IMR-90 (cell line): ENCODE measurements around the gene RAP2A. TPM values are rescaled to one million over a fixed set of nuclear protein-coding genes. Genes with fewer than 3 reads are reported as not detected.

Experiments
- ATAC-seq: fragments of 200-7000 bp; cut with Tn5 transposase; 2 replicates; pipeline ENCODE4 v1.9.1; 2020; ENCODE audit warnings: low read depth, mild to moderate bottlenecking, moderate library complexity
- BruUV-seq: library from RNA; stranded (reverse); fragments of 400-500 nt; replicated peaks from 2 replicates; lab custom pipeline; 2021; lab: Mats Ljungman, UMichigan
- CTCF ChIA-PET: fragments of 300-600 bp; formaldehyde crosslinking; extraction: SDS; loops from one replicate; lab custom pipeline; 2021; ENCODE audit warnings: antibody characterized with exemption; lab: Yijun Ruan, JAX
- POLR2A ChIA-PET: fragments of 300-600 bp; sonication (Branson Sonifier 250); formaldehyde crosslinking; loops from one replicate; lab custom pipeline; 2022; ENCODE audit warnings: antibody characterized with exemption; ENCODE audit not compliant: unreplicated experiment; lab: Charles Lee
- DNase-seq: peaks from one replicate; pipeline ENCODE4 v3.0.0; 2013
- H2AFZ ChIP-seq: replicated peaks from 2 replicates; pipeline ENCODE3; 2013; ENCODE audit warnings: low read length, mild to moderate bottlenecking; ENCODE audit not compliant: poor library complexity
- H2AK5ac ChIP-seq: 2 replicates; pipeline ENCODE4 v1.6.1; 2013; ENCODE audit warnings: low read depth, low read length, inconsistent platforms
- H2AK9ac ChIP-seq: replicated peaks from 2 replicates; pipeline ENCODE3; 2013; ENCODE audit warnings: mild to moderate bottlenecking, low read depth, low read length, moderate library complexity; ENCODE audit not compliant: poor library complexity
- H2BK120ac ChIP-seq: 2 replicates; pipeline ENCODE4 v1.6.1; 2013; ENCODE audit warnings: low read depth, low read length, inconsistent platforms
- H2BK15ac ChIP-seq: 3 replicates; pipeline ENCODE4 v1.6.1; 2013; ENCODE audit warnings: low read depth, low read length, inconsistent platforms
- H2BK20ac ChIP-seq: 2 replicates; pipeline ENCODE4 v1.6.1; 2013; ENCODE audit warnings: low read depth, mild to moderate bottlenecking, inconsistent platforms, low read length, moderate library complexity
- H2BK5ac ChIP-seq: 2 replicates; pipeline ENCODE4 v1.6.1; 2013; ENCODE audit warnings: mild to moderate bottlenecking, low read depth, low read length, inconsistent platforms; ENCODE audit not compliant: poor library complexity, severe bottlenecking
- H3K14ac ChIP-seq: replicated peaks from 2 replicates; pipeline ENCODE4 v1.6.1; 2013; ENCODE audit warnings: low read depth, low read length, inconsistent platforms
- H3K18ac ChIP-seq: 2 replicates; pipeline ENCODE4 v1.6.1; 2013; ENCODE audit warnings: low read depth, low read length, control low read depth
- H3K23ac ChIP-seq: 2 replicates; pipeline ENCODE4 v1.6.1; 2013; ENCODE audit warnings: low read depth, low read length, inconsistent platforms
- H3K27ac ChIP-seq: 2 replicates; pipeline ENCODE4 v1.5.1; 2013; ENCODE audit warnings: mild to moderate bottlenecking, control low read depth, low read length; ENCODE audit not compliant: insufficient read depth
- H3K27me3 ChIP-seq: 2 replicates; pipeline ENCODE4 v1.6.1; 2013; ENCODE audit warnings: low read length; ENCODE audit not compliant: control insufficient read depth, insufficient read depth
- H3K36me3 ChIP-seq: 2 replicates; pipeline ENCODE4 v1.6.1; 2013; ENCODE audit warnings: low read length, mixed read lengths; ENCODE audit not compliant: control insufficient read depth, insufficient read depth
- H3K4ac ChIP-seq: 2 replicates; pipeline ENCODE4 v1.6.1; 2013; ENCODE audit warnings: low read depth, low read length, inconsistent platforms
- H3K4me1 ChIP-seq: 2 replicates; pipeline ENCODE4 v1.6.1; 2013; ENCODE audit warnings: low read length, mixed read lengths; ENCODE audit not compliant: control insufficient read depth, insufficient read depth
- H3K4me2 ChIP-seq: 2 replicates; pipeline ENCODE4 v1.6.1; 2013; ENCODE audit warnings: low read depth, mild to moderate bottlenecking, control low read depth, low read length, moderate library complexity
- H3K4me3 ChIP-seq: 2 replicates; pipeline ENCODE4 v1.5.1; 2013; ENCODE audit warnings: low read depth, mild to moderate bottlenecking, control low read depth, low read length, moderate library complexity; ENCODE audit not compliant: insufficient read depth
- H3K56ac ChIP-seq: 2 replicates; pipeline ENCODE4 v1.6.1; 2013; ENCODE audit warnings: low read length, inconsistent platforms; ENCODE audit not compliant: insufficient read depth; ENCODE audit errors: extremely low read depth
- H3K79me1 ChIP-seq, 2 experiments: 2 replicates each; pipeline ENCODE4 v1.6.1; 2013; ENCODE audit warnings: low read length in 2 of 2, inconsistent platforms in 1 of 2, low read depth in 1 of 2
- H3K9ac ChIP-seq: 2 replicates; pipeline ENCODE4 v1.6.1; 2013; ENCODE audit warnings: low read depth, low read length, control low read depth
- H3K9me1 ChIP-seq: 2 replicates; pipeline ENCODE4 v1.6.1; 2013; ENCODE audit warnings: low read length, inconsistent platforms; ENCODE audit not compliant: insufficient read depth
- H3K9me3 ChIP-seq: 2 replicates; pipeline ENCODE4 v1.6.1; 2013; ENCODE audit warnings: low read length; ENCODE audit not compliant: control insufficient read depth, insufficient read depth
- H4K20me1 ChIP-seq: 2 replicates; pipeline ENCODE4 v1.6.1; 2013; ENCODE audit warnings: low read length, inconsistent platforms; ENCODE audit not compliant: insufficient read depth
- H4K5ac ChIP-seq: 2 replicates; pipeline ENCODE4 v1.6.1; 2013; ENCODE audit warnings: mild to moderate bottlenecking, low read depth, low read length, control low read depth
- H4K8ac ChIP-seq, 2 experiments: 2 replicates each; pipeline ENCODE4 v1.6.1; 2013; ENCODE audit warnings: low read depth in 2 of 2, low read length in 2 of 2, control low read depth in 1 of 2, inconsistent platforms in 1 of 2
- H4K91ac ChIP-seq: 2 replicates; pipeline ENCODE4 v1.6.1; 2013; ENCODE audit warnings: low read depth, low read length, inconsistent platforms; ENCODE audit not compliant: insufficient read depth
- BHLHE40 ChIP-seq: fragments of 150-350 bp; IDR thresholded peaks from 2 replicates; pipeline ENCODE4 v1.6.1; 2016; ENCODE audit warnings: mild to moderate bottlenecking, low read depth, low read length
- CEBPB ChIP-seq: IDR thresholded peaks from 2 replicates; pipeline ENCODE4 v1.6.1; 2012; ENCODE audit warnings: low read depth, low read length, improper control_type of control experiment
- CHD1 ChIP-seq: IDR thresholded peaks from 2 replicates; pipeline ENCODE4 v1.6.1; 2012; ENCODE audit warnings: low read depth, low read length, improper control_type of control experiment
- CTCF ChIP-seq: conservative IDR thresholded peaks from 2 replicates; pipeline ENCODE4 v1.5.1; 2012; ENCODE audit warnings: mild to moderate bottlenecking, low read depth, low read length, improper control_type of control experiment
- FOS ChIP-seq: fragments of 150-350 bp; IDR thresholded peaks from 2 replicates; pipeline ENCODE4 v1.6.1; 2016; ENCODE audit warnings: low read depth, low read length
- MAFK ChIP-seq: IDR thresholded peaks from 2 replicates; pipeline ENCODE4 v1.6.1; 2012; ENCODE audit warnings: low read depth, low read length, improper control_type of control experiment
- MAZ ChIP-seq: IDR thresholded peaks from 2 replicates; pipeline ENCODE4 v1.6.1; 2012; ENCODE audit warnings: low read depth, mild to moderate bottlenecking, low read length, improper control_type of control experiment, moderate library complexity, borderline replicate concordance
- NFE2L2 ChIP-seq: fragments of 150-350 bp; IDR thresholded peaks from 2 replicates; pipeline ENCODE4 v1.6.1; 2016; ENCODE audit warnings: low read depth, mild to moderate bottlenecking, low read length
- POLR2A ChIP-seq: IDR thresholded peaks from 2 replicates; pipeline ENCODE4 v1.6.1; 2012; ENCODE audit warnings: mild to moderate bottlenecking, low read depth, low read length
- RAD21 ChIP-seq: IDR thresholded peaks from 2 replicates; pipeline ENCODE4 v1.6.1; 2012; ENCODE audit warnings: low read length, improper control_type of control experiment
- RCOR1 ChIP-seq: IDR thresholded peaks from 2 replicates; pipeline ENCODE4 v1.6.1; 2012; ENCODE audit warnings: mild to moderate bottlenecking, low read length, improper control_type of control experiment; ENCODE audit not compliant: insufficient replicate concordance
- RFX5 ChIP-seq: IDR thresholded peaks from 2 replicates; pipeline ENCODE4 v1.8.0; 2012; ENCODE audit warnings: low read depth, mild to moderate bottlenecking, low read length, moderate library complexity
- SMC3 ChIP-seq: fragments of 150-350 bp; IDR thresholded peaks from 2 replicates; pipeline ENCODE4 v1.6.1; 2016; ENCODE audit warnings: low read depth, mild to moderate bottlenecking, antibody characterized with exemption, low read length, moderate library complexity
- WGBS, 2 experiments: methylation state at CpG; one replicate each; pipeline versions ENCODE4 v1.1.5 to v1.1.7; 2013; ENCODE audit warnings: missing lambda C conversion rate in 2 of 2; ENCODE audit not compliant: insufficient read length in 1 of 2; ENCODE audit errors: extremely low coverage in 2 of 2; 5-methylcytosine and 5-hydroxymethylcytosine counted together
- dilution Hi-C: fragments of 300-500 bp; cut with HindIII; formaldehyde crosslinking; loops from one replicate; pipeline ENCODE4 v1.14.3; 2018; ENCODE audit warnings: low sequenced_read_pairs; ENCODE audit not compliant: unreplicated experiment
- in situ Hi-C: fragments of 300-500 bp; cut with MboI; formaldehyde crosslinking; loops from 3 replicates; pipeline ENCODE4 v1.14.3; 2019; ENCODE audit warnings: low sequenced_read_pairs, inconsistent platforms, mixed read lengths
- intact Hi-C: fragments of 100-400 bp; cut with micrococcal nuclease; formaldehyde crosslinking; loops from 2 replicates; pipeline ENCODE4 v1.10.0; 2022
- polyA plus RNA-seq, 3 experiments: library from polyadenylated mRNA; depleted of rRNA; stranded (reverse); fragments of >200 nt; gene quantifications; 2 replicates each; pipeline ENCODE4 v1.2.3, GENCODE V29; 2012; ENCODE audit warnings: low replicate concordance in 1 of 3
- total RNA-seq: library from RNA; depleted of rRNA; stranded (reverse); fragments of >200 nt; gene quantifications from 2 replicates; pipeline ENCODE4 v1.2.3, GENCODE V29; 2012
- TF ChIP-seq, protein P1 (sequence below): fragments of 150-350 bp; IDR thresholded peaks from 2 replicates; pipeline ENCODE4 v1.6.1; 2017; ENCODE audit warnings: mild to moderate bottlenecking, antibody characterized with exemption, low read length, low read depth
- TF ChIP-seq, protein P2 (sequence below): fragments of 150-350 bp; IDR thresholded peaks from 2 replicates; pipeline ENCODE4 v1.6.1; 2016; ENCODE audit warnings: low read depth, mild to moderate bottlenecking, low read length, moderate library complexity, borderline replicate concordance

RAP2A gene
- total and polyA plus RNA-seq, 2 of the 4 experiments (the other 2 are of a cell fraction): 6.4 to 21.0 TPM

GRCh38 chr13:97397267-97397666, 36.7 kb upstream of the RAP2A start:
- H3K4me1 ChIP-seq: peaks cover 5% of the 10 kb centered on the region
- H4K20me1 ChIP-seq: no peaks in the 10 kb centered on the region
- no CpG with 5 or more reads among the region's 10 CpGs for WGBS, 2 experiments
- H4K91ac ChIP-seq: no peak overlapping the region
- in situ Hi-C loops (no loop called here), dilution Hi-C loops (no loop called here), intact Hi-C loops (loop anchor here (10.0 kb wide), 1 partner anchor 408 kb away; no protein-coding TSS in a partner anchor)
- H3K23ac ChIP-seq: no peak overlapping the region
- no peak overlapping the region for H4K8ac ChIP-seq
- H2AK9ac ChIP-seq: no peak overlapping the region
- no peak overlapping the region for H3K14ac ChIP-seq
- H2AK5ac ChIP-seq: no peak overlapping the region
- no peak overlapping the region for H3K27ac ChIP-seq
- peaks cover 2% of the 10 kb centered on the region; the same call in 1 of the 2 replicates for H3K36me3 ChIP-seq
- no peak overlapping the region for H3K18ac ChIP-seq
- DNase-seq: no peak
- H3K9me1 ChIP-seq: peaks cover 4% of the 10 kb centered on the region; the same call in 1 of the 2 replicates
- no peak overlapping the region for H3K56ac ChIP-seq
- ATAC-seq: peak; percentile 64
- H3K27me3 ChIP-seq: no peaks in the 10 kb centered on the region
- H3K9ac ChIP-seq: no peak overlapping the region
- no peaks in the 10 kb centered on the region for H3K9me3 ChIP-seq
- H2AFZ ChIP-seq: no peak overlapping the region
- no peak overlapping the region for H2BK15ac ChIP-seq
- H2BK20ac ChIP-seq: no peak overlapping the region
- H2BK5ac ChIP-seq: no peak overlapping the region
- peaks cover 0 to 6% of the 10 kb centered on the region in 2 experiments; a peak in 1 of 4 replicates for H3K79me1 ChIP-seq
- ChIA-PET POLR2A (interaction anchor here (0.6 to 0.9 kb wide), 2 partner anchors 36 to 206 kb away, joined by 3 read pairs; no protein-coding TSS in a partner anchor), CTCF (interaction anchor here (0.6 kb wide), 1 partner anchor 20 kb away, joined by 4 read pairs; no protein-coding TSS in a partner anchor)
- H3K4me3 ChIP-seq: no peak overlapping the region
- no peak overlapping the region for H3K4ac ChIP-seq
- peak overlapping the region; percentile 2; the same call in 1 of the 2 replicates for H3K4me2 ChIP-seq
- TF ChIP-seq POLR2A (no peak), RAD21 (no peak), MAZ (no peak), CHD1 (no peak), CEBPB (no peak), BHLHE40 (no peak), MAFK (no peak), RCOR1 (no peak), SMC3 (no peak), FOS (no peak), CTCF (no peak), NFE2L2 (no peak), RFX5 (no peak)
- TF ChIP-seq, protein P1, sequence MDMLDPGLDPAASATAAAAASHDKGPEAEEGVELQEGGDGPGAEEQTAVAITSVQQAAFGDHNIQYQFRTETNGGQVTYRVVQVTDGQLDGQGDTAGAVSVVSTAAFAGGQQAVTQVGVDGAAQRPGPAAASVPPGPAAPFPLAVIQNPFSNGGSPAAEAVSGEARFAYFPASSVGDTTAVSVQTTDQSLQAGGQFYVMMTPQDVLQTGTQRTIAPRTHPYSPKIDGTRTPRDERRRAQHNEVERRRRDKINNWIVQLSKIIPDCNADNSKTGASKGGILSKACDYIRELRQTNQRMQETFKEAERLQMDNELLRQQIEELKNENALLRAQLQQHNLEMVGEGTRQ: no peak
- TF ChIP-seq, protein P2, sequence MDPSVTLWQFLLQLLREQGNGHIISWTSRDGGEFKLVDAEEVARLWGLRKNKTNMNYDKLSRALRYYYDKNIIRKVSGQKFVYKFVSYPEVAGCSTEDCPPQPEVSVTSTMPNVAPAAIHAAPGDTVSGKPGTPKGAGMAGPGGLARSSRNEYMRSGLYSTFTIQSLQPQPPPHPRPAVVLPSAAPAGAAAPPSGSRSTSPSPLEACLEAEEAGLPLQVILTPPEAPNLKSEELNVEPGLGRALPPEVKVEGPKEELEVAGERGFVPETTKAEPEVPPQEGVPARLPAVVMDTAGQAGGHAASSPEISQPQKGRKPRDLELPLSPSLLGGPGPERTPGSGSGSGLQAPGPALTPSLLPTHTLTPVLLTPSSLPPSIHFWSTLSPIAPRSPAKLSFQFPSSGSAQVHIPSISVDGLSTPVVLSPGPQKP: no peak
- H2BK120ac ChIP-seq: no peak overlapping the region
- H4K5ac ChIP-seq: no peak overlapping the region
- BruUV-seq: no TSS peak
